ENCODE data around the gene GRK5.

GRK5 gene

DNA sequence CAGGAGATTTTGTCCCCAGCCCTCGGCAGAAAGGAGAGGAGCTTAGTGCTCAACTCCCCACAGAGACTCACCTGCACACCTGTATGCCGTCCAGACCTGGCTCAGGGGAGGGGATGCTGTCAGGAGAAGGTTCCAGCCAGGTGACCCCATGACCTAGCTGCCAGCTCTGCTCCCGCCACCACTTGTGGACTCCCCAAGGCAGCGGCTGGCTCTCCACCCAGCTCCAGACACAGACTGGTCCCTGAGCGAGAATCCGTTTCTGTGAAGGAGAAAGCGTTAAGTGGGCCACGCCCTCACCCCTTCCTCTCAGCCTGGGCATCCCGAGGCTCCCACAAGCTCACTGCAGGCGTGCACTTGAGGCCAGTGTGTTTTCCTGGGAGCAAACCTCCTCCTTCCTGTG lies 258.7 kb downstream of the GRK5 start:
- no peak for DNase-seq

- no peak for DNase-seq
Observed at GRCh38 chr10:119466655-119467054, 259.3 kb downstream of the GRK5 start.

- no peak for DNase-seq
Observed at GRCh38 chr10:119468542-119469324, 261.4 kb downstream of the GRK5 start.

DNA sequence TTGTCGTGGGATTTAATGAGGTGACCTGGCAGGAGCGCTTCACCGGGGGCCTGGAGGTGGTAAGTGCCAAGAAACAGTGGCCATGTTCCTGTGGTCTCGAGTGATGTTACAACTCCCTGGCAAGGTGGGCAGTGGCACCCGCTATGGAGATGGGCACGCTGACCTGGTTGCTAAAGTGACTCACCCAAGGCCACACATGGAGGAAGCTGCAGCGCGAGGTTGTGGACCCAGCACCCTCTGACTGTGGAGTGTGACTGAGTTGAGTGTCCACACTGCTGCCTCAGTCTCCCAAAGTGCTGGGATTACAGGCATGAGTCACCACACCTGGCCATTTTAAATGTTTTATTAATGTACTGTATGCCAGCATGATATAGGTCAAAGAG lies 261.9 kb downstream of the GRK5 start:
- no peak for DNase-seq

- DNase-seq = no peak
Observed at GRCh38 chr10:119469846-119470245, 262.5 kb downstream of the GRK5 start.

DNA sequence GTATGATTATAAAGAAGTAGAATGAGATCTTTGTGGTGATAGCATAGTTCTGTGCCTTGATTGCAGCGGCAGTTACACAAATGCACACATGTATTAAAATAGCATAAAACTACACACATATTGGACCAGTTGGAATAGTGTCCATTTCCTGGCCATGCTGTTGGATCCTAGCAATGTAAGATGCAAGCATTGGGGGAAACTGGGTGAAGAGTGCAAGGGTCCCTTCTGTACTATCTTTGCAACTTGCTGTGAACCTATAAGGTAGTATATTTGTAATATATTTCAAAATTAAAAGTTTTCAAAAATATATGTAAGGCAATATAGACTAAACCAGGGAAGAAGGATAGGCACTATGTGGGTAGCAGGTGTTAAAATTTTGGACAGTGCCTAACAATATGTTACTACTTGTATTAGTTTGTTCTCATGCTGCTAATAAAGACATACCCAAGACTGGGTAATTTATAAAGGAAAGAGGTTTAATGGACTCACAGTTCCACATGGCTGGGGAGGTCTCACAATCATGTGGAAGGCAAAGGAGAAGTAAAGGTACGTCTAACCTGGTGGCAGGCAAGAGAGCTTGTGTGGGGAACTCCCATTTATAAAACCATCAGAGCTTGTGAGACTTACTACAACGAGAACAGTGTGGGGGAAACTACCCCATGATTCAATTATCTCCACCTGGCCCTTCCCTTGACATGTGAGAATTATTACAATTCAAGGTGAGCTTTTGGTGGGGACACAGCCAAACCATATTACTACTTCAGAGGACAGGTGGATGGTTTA lies 263.7 kb downstream of the GRK5 start:
- DNase-seq = no peak

DNA sequence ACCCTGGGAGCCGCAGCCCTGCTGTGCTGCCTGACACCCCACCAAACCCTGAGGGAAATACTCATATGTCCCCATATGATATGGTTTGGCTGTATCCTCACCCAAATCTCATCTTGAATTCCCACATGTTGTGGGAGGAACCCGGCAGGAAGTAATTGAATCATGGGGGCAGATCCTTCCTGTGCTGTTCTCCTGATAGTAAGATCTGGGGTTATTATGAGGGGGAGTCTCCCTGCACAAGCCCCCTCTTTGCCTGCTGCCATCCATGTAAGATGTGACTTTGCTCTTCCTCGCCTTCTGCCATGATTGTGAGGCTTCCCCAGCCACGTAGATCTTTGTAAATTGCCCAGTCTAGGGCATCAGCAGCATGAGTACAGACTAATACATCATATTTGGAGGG lies 266.4 kb downstream of the GRK5 start:
- DNase-seq = no peak

DNA sequence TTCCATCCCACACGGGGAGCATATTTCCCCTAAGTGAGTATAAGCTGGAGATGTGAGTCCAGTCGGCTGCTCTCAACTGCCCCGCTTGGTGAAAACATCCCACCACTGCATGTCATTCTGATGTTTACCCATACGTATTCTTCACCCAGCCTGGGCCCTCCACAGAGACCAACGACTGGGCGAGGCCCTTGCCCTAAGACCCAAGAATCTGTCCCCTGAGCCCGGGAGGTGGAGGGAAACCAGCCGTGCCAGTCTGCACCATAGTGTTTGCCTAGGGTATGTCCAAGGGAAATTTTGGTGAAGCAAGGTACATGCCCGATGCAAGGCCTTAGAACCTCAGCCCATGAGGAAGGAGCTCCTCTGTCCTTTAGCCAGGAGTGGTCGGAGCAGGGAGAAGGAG lies 267.2 kb downstream of the GRK5 start:
- no peak for DNase-seq

GRCh38 chr10:119477444-119477843 lies 270.1 kb downstream of the GRK5 start:
- no peak for DNase-seq

GRCh38 chr10:119478111-119478802 lies 270.9 kb downstream of the GRK5 start:
- DNase-seq = no peak

- DNase-seq = no peak
Observed at GRCh38 chr10:119478811-119479341, 271.5 kb downstream of the GRK5 start.

DNA sequence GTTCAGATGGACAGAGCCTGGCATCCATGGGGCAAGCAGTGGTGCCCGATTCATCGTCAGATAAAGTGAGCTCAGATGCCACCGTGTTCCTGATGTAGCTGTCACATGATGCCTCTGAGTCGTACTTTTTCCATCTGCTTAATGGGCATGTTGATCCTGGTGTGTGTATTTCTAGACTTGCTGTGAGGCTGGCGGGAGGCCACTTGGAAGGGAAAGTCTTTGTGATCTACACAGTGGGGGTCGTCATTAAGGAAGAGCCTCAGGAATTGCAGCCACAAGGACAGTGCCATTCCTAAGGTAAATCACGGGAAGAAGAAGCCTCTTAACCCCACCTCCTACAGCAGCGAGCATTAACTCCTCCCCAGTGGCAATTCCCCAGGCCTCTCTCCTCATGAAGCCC lies 272.2 kb downstream of the GRK5 start:
- no peak for DNase-seq

DNA sequence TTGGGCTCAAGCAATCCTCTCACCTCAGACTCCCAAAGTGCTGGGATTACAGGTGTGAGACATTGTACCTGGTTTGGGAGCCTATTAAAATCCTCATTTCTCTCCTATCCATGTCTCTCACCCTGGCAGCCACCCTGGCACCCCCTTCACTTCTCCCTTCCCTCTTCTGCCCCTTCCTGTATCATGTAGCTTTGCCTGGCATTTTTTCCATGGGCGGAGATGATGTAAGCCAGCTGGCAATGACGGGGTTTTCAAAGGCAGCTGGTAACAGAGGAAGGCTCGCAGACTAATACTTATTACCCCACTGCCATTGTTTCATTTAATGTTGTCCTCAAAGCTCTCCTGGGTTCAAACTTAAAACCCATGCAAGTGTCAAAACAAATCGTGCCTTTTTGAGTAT lies 273.3 kb downstream of the GRK5 start:
- no peak for DNase-seq

GRCh38 chr10:119481781-119482426 lies 274.5 kb downstream of the GRK5 start:
- no peak for DNase-seq

DNA sequence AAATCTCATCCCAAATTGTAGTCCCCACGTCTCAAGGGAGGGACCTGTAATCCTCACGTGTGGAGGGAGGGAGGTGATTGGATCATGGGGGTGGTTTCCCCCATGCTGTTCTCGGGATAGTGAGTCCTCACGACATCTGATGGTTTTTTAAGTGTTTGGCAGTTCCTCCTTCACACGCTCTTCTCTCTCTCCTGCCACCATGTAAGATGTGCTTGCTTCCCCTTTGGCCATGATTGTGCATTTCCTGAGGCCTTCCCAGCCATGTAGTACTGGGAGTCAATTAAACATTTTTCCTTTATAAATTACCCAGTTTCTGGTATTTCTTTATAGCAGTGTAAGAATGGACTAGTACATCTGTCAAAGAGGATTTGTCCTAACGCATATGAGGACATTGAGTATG lies 275.6 kb downstream of the GRK5 start:
- no peak for DNase-seq

GRCh38 chr10:119483839-119484238 lies 276.5 kb downstream of the GRK5 start:
- DNase-seq = no peak

DNA sequence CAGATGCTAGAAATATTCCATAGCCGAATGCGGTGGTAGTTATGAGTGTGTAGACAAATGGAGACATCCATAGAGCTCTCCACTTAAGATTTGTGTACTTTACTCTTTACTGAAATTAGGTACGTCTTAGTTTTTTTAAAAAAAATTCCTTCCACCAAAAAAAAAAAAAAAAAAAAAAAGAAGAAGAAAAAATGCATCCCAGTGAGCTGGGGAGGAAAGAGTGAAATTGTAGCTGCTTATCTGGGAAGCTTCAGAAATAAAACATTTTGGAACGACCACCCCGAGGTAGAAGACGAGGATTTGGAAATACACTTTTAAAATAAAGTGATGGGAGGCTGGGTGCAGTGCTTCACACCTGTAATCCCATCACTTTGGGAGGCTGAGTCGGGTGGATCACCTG lies 281.3 kb downstream of the GRK5 start:
- DNase-seq = no peak

DNA sequence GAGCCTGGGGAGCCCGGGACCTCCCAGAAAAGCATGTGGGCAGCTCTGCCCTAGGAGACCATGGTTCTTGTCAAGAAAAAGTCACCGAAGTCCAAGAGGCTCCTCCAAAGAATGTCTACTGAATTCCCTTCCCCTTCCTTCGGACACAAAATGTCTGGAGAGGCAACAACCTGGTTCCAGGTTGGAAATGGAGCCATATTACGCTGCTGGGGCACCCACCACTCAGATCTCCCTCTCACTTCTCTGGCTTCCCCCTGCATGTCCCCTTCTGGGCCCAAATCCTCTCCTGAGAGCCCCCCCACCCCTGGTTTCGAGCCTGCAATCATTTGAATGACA lies 282.6 kb downstream of the GRK5 start:
- no peak for DNase-seq

- no peak for DNase-seq
Observed at GRCh38 chr10:119491966-119492757, 284.8 kb downstream of the GRK5 start.

GRCh38 chr10:119493155-119493554 lies 285.8 kb downstream of the GRK5 start:
- no peak for DNase-seq

DNA sequence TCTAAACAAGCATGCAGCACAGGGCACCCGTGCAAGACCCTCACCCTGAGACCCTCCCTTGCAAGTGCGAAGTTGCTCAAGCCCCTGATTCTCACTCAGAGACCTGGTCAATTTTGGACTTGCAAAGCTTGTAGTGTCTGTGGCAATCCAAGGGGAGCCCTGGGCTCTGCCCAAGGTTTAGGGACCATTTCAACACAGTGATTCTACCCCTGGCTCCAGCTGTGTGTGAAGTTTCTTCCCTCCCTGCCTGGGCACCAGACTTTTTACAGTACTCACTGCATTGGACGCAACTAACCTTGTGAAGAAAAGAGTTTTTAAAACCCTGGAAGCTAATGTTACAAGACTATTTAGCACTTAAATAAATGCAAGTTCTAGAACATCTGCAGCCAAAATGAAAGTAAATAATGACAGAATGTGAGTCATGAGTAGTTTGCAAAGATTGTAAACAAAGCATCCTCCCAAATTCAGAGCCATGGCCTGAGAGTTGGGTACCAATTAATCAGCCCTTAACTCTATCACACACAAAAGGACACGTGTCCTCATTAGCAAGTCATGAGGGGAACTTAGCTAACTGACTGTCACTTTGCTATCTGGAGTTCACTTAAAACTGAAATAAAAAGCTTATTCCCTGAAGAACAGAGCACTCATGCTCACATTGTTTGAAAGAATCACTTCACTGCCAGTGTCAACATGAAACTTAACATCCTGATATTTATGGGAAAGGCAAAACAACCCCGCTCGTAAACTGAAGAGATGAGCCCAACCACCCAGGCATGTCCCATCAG lies 287.1 kb downstream of the GRK5 start:
- DNase-seq = no peak
